ENCODE measurements around the gene CCDC167.

CCDC167 gene

DNA sequence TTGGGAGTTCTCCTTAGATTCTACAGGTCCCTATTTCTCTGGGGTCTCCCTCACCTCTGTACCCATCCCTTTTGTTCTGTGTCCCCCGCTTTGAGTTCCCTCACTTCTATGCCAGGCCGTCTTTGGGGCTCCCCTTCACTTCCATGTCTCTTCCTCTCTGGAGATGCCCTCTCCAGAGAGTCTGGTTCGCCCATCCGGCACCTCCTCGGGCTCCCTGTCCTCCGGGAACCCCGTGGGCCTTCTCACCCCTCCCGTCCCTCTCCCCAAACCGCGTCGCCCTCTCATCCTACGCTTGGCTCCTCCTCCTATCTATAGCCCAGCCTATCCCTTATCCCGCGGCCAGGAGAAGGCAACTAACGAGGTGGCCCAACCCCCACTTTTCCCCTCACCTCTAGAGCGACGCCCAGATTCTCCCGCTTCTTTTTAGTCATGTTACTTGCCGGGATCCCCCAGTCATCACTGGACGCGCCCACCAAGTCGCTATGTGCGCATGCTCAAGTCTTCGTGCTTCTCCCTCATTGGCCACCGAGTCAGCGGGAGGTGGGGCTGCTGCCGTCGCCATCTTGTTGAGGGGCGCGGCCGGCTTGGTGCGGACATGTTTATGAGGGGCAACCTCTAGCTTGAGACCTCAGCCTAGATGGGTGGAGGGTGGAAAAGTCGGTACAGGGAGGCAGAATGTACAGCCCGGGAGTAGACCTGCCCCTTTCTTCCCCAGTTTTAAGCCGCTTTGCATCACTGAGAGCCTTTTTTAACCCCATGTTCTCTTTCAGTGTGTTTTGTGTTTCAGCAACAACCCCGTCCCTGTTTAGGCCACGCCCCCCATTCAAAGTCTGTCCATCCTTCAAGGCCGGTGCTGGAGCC, at the start of gene CCDC167:
Gene CCDC167 (minus strand): TSS at position 461 of the 861 bp plus-strand sequence. CDS start 30 bp downstream, at position 431.
- peak; percentile 97 for DNase-seq

DNA sequence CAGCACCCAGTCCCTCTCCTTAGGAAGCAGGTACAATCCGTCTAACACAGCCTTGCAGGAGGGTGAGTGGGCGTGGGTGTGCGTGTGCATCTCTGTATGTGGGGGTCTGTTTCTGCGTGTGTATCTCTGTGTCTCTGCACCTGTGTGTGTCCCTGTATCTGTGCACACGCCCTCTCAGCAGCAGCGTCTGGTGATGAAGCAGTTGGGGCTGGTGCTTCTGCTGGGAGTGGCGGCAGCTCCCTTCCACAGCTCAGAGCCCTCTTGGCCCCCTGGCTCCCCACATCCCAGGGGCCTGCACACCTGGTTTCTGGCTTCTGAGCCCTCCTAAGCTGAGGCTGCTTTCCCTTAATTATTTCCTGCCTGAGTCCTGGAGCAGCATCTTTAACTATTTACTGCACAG, 49.5 kb upstream of the CCDC167 start:
- no peak for DNase-seq

DNA sequence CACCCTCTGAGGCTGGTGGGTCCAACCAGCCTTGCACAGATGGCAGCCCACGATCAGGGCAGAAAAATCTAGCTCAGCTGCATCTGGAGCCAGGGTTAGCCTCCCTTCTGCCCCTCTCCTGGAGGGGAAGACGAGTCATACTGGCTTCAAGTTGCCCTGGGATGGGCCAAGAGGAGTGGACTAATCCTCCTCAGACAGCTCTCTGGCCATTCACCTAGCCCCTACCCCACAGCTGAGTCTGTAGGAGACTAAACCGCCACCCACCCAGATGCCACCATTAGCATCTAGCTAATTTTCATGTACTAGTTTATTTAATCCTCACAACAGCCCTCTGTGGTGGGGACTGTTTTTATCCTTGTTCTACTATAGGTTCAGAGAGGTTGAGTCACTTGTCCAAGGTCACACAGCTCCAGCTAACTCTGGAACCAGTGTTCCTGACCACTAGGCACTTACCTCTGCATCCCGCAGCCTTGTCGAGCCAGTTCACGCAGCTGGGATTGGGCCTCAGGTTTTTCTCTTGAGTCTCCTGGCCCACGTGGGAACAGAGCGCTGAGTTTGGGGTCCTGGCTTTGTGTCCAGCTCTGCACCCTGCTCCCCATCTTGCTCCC, 48.5 kb upstream of the CCDC167 start:
- DNase-seq = no peak

DNA sequence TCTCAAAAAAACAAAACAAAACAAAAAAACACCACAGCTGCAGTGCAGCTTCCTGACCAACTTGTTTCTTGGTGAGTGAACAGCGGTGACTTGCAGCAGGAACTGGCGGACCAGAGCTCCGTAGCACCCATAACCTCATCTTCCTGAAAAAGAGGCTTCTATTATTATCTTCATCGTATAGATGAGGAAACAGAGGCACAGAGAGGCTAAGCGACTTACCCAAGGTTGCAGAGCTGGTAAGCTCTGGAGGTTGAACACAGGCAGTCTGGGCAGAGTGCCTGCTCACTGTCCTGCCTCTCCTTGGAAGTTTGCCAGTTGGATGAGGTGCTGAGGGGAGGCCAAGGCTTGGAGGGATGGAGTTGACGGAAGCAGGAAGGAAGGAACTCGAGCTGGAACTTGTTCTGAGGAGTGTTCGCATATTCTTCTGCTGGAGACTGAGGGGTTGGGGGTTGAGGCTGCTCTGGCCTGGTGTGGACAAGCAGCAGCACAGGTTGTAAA, 47.9 kb upstream of the CCDC167 start:
- DNase-seq = peak; percentile 38

DNA sequence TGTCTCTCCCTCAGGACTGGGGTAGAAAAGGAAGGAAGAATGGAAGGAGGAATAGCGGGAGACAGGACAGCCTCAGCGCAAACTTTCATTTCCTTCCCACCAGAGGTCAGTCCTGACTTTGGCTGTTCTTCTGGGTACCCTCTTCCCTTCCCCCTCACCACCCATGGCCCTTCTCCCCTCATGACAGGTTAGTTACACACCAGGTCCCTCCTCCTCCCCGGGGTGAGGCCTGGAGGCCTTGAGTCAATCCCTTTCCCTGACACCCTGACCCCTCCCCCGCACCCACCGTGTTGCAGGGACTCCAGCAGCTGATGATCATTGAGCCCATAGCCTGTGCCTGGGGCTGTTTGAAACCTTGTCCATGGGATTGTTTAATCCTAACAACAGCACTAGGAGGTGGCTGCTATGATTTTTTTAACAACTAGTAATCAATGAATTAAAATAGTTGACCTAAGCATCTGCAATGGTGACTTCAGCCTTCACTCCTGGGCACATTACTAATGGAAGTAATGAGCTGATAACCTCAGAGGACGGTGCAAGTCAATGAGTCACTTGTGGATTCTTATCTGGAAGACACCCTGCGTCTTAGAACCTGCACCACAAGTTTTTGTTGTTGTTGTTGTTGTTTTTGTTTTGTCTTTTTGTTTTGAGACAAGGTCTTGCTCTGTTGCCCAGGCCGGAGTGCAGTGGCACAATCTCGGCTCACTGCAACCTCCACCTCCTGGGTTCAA, 46.6 kb upstream of the CCDC167 start:
- no peak for DNase-seq

DNA sequence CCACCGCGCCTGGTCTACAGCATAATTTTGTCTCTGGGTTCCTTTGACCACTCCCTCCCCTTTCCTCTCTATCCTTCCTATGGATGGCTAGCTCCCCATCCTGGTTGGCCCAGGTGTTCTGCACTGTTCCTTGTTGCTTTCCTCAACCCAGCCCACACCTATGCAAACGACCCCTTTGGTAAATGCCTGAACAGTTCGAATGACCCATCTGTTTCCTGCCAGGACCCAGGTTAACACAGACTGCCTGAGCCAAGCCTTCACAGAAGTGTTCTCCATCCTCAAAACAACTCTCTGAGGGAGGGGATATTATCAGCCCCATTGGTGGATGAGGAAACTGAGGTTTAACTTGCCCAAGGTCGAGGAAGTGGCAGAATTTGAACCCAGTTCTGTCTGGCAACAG, 44.8 kb upstream of the CCDC167 start:
- no peak for DNase-seq

DNA sequence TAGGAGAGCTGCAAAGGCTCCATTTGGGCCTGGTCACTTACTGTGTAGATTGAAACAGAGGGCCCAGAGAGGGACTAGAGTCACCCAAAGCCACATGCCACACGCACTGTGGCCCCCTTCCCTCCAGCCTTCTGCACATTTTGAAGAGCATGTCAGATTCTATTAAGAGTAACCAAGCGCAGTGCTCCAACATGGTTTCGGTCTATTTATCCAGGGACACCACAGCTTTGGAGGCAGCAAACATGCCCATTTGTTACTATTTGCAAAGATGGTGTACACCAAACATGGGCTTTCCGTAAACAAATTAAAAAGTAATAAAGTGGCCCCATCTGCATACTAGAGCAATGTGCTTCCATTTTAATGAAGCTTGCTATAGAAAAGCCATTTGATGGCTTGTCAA, 43.7 kb upstream of the CCDC167 start:
- no peak for DNase-seq

DNA sequence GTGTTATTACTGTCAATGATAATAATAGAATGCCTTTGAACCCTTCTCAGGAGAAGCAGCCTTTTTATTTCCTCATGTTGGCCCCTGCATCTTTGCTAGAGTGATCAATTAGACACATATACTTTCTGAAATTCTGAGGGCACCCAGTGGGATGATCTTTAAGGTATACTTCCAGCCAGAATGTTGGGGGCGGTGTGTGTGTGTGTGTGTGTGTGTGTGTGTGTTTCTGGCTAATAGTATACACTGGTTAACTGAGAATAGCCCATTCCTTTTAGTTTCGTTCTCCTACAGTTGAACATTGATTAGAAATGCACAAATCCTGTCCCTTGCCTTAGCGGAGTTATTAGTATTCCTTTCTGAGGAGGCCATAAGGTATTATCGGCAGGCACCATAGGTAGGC, 41.7 kb upstream of the CCDC167 start:
- no peak for DNase-seq

DNA sequence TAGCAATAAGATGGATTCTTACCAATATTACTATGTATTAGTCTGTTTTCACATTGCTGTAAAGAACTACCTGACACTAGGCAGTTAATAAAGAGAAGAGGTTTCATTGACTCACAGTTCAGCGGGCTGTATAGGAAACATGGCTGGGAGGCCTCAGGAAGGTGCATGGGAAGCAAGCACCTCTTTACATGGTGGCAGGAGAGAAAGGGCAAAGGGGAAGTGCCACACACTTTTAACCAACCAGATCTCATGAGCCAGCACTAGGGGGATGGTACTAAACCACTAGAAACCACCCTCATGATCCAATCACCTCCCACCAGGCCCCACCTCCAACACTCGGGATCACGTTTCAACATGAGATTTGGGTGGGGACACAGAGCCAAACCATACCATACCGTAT, 40.7 kb upstream of the CCDC167 start:
- DNase-seq = no peak

DNA sequence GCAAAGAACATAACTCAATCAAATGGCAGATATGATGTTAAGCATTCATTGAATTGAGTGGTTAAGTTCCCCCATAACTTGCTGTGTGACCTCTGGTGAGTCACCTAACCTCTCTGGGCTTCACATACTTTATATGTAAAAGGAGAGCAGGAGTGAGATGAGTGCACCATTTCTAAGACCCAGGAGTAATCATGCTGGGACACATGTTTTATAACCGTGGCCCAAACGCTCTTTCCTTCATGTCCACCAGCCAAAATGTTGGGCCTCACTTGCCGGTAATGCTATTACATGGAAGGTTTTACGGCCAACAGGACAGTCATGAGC, 40.3 kb upstream of the CCDC167 start:
- DNase-seq = no peak

DNA sequence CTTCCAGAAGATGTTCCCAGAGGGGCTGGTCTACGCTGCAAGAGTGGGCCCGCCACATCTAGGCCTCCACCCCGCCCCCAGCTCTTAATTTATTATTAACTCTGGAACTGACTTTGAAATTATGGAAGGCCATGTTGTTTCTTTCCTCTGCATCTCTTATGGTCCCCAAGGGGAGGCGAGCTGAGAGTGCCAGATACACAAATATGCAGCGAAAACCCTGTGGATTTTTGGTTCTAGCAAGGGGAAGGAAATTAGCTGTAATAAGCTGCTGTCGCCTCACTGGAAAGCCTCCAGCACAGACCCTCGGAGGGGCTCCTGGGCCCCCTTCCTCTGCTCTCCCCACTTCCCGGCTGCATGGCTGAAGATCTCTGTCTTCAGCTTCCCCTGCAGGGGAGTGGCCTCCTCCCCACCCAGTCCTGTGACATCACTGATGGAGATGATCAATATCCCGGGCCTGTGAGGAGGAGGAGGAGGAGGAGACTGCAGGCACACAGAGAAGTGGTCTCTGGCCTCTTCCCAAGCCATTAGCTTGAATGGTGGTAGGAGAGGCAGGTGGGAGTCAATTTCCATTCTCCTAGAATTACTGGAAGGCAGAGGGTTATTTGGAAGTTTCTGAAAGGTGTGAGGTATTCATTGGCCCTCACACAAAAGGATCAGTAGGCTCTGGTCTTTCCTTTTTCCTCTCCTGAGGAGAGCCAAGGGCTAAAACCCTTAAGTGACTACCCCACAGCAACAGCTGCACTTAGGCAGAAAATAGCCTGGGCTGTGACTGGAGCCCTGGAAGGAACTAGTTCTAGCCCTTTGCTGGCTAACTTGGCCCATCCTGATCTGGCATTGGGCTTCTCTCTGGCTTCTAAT, 39.7 kb upstream of the CCDC167 start:
- DNase-seq = no peak

DNA sequence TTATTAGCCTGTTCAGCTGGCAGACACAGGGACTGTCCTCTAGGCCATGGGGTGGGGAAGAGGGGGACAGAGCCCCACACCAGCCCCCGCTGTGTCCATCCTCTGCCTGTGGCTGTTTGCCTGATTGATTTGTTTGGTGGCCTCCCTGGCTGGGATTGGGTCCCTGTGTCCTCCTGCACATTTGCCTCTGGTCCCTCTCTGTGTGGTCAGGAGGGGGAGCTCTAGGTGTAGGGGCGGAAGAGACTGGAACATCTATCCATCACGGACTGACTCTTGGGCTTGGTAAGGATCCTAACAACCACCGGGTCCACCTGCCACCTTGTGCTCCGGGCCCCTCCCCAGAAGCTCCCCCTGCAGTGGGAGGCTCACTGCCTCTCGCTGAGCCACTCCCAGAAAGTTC, 38.4 kb upstream of the CCDC167 start:
- DNase-seq = no peak

DNA sequence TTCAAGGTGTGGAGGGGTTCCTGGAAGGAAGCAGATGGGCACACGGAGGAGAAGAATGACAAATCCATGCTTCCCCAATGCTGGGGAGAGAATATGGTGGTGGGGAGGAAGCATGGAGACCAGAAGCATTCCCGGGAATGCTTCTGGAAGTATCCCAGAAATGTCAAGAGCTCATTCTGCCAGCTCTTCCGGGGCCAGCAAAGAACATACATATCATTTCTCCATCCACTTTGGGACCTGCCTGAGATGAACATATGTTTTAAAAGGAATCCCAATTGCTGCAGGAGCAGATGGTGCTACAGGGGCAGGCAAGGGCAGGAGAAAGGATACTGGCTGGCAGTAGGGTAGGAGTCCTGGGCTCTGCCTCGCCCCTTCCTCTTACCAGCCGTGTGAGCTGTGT, 37.9 kb upstream of the CCDC167 start:
- no peak for DNase-seq

DNA sequence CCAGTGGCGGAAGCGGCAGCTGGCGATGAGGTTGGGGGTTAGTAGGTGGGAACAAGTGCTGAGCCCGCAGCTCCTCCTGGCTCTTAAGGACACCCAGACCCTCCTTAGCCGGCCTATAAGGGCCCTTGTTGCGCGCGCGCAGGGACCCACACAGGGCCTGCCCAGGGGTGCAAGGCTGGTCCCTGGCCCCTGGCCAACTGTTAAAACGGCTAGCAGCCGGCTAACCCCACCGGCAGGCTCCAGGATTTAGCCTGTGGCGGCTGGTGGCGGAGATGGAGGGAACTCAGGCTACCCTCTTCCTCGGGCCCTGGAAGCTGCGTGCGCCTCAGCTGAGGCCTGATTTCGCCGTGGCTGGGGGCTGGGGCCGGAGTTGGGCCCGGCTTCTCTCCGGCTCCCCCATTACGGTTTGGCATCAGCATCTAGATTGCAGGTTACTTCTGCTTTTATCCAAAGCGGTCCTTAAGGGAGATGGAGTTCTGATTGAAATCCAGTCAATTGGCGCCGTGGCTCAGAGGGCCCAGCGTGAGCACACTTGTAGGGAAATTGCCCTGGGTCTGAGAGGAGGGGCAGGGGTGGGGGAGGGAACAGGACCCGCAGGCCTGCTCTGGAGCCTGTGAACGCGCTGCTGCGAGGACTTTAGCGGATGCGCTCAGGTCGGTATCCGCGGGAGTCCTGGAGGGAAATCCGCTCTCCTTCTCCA, 36.9 kb upstream of the CCDC167 start:
- DNase-seq = no peak

DNA sequence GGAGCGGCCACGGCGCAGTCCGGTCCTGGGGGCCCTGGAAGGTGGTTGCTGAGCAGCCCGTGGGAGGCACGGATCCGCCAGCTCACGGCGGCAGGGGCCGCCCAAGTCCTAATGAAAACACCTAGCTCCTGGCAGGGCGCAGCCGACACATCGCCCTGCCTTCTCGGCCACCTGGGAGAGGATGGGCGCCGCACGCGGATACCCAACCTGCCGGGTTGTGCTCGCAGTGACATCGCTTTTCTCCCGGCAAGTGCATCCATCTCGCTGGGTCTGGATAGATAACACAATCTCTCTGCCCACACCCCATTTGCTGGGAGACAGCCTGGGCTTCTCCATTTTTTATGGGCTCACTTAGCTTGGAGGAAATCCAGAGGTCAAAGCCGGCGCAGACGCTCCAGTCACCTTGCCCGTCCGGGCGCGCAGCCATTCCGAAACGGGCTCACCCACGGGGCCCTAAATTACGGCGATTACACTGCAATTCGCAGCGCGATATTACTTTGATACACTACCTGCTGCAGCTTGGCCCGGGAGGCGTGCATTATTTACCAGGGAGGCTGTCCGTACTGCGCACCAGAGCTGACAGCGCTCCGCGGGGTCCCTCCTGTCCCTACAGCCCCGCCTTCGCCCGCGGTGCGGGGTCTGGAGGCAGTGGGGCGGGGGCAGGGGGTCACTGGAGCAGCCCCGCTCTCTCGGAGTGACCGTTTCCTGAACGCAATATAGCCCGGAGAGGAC, 36.2 kb upstream of the CCDC167 start:
- peak; percentile 62 for DNase-seq

DNA sequence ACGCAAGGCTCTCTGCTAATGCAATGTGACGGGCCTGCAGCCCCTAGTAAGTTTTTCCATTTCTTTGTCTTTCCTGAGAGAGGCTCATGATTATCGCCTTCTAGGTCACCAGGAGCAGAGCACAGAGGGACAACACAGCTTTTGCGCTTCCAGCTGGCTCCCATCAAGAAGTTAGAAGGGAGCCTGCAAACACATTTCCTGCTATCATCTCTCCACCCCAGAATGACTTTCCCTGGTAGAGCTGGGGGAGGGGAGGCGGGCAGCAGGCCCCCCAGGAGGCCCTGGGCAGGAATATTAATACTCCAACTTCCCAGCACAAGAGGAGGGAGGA, 35.7 kb upstream of the CCDC167 start:
- no peak for DNase-seq

DNA sequence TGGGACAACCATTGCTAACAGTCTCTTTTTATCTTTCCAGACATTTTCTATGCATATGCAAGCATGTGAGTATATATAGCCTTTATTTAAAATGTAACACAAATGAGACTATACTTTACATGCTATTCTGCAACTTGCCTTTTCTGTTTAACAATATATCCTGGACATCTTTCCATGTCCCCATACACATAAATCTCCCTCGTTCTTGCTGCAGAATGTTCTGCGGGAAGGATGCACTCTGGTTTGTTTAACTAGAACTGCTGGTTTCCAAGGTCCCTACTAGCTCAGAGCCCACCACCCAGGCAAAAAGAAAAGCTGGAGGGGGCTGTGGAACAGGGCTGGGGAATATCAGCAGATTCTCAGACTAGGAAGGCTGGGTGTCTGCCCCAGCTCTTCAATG, 35.2 kb upstream of the CCDC167 start:
- DNase-seq = no peak

DNA sequence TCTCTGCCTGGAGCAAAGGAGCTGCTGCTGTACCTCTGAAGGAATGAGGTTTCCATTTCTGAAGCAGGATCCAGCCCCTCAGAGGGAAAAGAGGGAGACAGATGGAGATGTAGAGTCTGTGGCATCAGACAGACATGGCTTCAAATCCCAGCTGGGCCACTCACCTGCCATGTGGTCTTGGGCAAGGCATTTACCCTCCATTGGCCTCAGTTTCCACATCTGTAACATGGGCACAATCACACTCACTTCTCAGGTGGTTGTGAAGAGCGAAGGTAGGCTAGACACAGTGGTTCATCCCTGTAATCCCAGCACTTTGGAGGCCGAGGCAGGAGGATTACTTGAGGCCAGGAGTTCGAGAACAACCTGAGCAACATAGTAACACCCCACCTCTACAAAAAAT, 32.4 kb upstream of the CCDC167 start:
- no peak for DNase-seq

DNA sequence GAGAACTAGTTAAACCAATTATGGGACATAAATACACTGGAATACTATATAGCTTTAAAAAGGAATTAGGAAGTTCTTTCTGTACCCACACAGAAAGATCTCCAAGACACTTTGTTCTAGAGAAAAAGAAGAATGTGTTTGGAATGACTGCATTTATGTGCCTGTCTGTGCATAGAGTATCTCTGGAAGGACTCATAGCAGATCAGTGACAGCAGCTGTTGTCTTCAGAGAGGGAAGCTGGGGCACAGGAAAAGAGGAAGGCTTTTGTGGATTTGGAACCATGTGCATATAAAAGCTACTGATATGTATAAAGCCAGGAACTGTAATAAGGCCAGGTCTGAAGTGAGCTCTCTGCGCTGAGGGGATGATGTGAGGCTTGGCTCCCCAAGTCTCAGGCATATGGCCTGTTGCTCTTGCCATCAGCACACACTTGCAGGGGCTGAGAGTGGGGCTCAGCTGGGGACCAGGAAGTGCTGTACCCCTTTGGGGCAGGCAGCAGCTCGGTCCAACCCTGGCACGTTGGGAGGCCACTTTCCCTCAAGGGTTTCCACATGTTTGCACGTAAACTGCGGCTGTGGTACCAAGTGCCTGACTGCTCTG, 31.8 kb upstream of the CCDC167 start:
- DNase-seq = no peak

DNA sequence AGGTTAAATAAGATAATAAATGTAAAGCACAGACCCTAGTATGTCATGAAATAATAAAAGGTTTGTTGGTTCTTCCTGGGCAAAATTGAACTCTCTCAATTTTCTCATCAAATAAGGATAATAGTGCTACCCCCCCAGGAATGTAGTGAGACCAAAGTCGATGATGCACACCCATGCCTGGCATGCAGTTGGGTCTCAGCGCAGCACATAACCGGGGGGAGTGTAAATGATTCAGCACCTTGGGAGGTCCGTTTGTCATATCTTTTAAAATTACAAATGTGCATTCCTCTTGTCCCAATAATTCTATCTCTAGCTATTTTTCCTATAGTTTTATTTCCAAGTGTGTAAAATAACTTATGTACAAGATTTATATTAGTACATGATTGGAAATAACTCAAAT, 31.3 kb upstream of the CCDC167 start:
- DNase-seq = no peak

DNA sequence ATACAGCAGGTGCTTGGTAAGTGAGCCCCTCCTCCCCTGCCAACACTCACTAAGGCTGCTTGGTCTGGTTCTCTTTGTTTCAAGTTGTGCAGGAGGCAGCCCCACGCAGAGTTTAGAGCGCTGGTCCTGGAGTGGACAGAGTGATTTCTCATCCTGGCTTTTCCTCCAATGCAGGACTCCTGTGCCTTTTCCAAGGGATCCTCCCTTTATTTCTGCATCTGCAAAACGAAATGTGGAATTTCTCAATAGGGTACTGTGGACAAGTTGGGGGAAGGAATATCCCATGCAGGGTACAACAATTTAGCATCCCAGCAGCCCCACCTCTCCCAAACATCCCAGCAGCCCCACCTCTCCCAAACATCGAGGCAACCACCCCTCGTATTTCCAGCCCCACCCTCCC, 30.6 kb upstream of the CCDC167 start:
- no peak for DNase-seq
